Measurements from ENCODE around the gene SLC6A3. TPM values are rescaled to one million over a fixed set of nuclear protein-coding genes. Genes with fewer than 3 reads are reported as not detected.

The SLC6A3 gene
- total RNA-seq, 1 experiment from 2014 or later = 0.74 TPM

DNA sequence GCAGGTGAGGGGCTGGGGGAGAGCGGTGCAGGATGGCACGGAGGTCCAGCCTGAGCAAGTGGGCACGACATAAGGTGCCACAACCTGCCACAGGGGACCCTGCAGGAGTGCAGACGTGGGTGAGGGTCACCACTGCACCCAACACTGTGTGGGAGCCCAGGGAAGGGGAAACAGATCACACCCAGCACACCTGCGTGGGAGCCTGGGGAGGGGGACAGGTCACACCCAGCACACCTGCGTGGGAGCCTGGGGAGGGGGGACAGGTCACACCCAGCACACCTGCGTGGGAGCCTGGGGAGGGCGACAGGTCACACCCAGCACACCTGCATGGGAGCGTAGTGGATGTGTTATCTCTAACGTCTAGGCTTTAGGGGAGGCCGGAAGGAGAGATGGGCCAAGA, 53.0 kb downstream of the SLC6A3 start:
- ChIA-PET CTCF (interaction anchor here (2.1 kb wide), 1 partner anchor 12 kb away, joined by 6 read pairs; no protein-coding TSS in a partner anchor), POLR2A (no interaction called here)
- no peaks in the 10 kb centered on the region; the same call in 1 of the 2 replicates for H3K4me1 Mint-ChIP-seq

DNA sequence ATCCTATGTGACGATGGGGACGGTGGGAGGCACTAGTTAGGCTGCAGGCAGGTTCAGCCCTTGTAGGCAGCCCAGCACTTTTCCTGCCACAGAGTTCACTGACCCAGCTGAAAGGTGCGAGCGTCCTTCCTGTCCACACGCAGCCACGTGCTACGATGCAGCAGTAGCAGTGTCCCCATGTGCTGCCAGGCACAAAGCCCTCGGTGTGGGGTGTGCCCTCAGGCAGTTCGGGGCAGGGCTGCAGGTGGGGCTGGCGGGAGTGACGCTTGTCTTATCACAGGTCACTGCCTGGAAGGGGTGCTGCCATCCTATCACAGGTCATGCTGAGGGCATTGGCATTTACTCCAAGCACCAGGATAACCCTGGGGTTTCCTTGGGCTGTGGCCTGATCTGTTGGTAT, 53.5 kb downstream of the SLC6A3 start:
- peaks cover 27% of the 10 kb centered on the region for H3K27me3 Mint-ChIP-seq (ENCODE audit: low read depth)
- ChIA-PET CTCF (interaction anchor here (1.9 kb wide), 1 partner anchor 11 kb away, joined by 9 read pairs; no protein-coding TSS in a partner anchor), POLR2A (no interaction called here)
- no peaks in the 10 kb centered on the region for H3K36me3 Mint-ChIP-seq
- no peaks in the 10 kb centered on the region for H3K9me3 Mint-ChIP-seq
- H3K27ac Mint-ChIP-seq = no peak overlapping the region
- DNase-seq (ENCODE audit: low spot score) (no peak), ATAC-seq (no peak)
- H3K4me3 Mint-ChIP-seq = no peak overlapping the region
- peaks cover 5% of the 10 kb centered on the region for H3K4me1 Mint-ChIP-seq
- TF ChIP-seq, protein P1, sequence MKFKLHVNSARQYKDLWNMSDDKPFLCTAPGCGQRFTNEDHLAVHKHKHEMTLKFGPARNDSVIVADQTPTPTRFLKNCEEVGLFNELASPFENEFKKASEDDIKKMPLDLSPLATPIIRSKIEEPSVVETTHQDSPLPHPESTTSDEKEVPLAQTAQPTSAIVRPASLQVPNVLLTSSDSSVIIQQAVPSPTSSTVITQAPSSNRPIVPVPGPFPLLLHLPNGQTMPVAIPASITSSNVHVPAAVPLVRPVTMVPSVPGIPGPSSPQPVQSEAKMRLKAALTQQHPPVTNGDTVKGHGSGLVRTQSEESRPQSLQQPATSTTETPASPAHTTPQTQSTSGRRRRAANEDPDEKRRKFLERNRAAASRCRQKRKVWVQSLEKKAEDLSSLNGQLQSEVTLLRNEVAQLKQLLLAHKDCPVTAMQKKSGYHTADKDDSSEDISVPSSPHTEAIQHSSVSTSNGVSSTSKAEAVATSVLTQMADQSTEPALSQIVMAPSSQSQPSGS (CRISPR knock-in tag; IDR thresholded peaks at IDR 0.05; ENCODE audit: borderline replicate concordance, low read depth) = no peak
- TF ChIP-seq RORB (CRISPR knock-in tag; IDR thresholded peaks at IDR 0.05) = no peak
- no peak for TF ChIP-seq SMAD3 (CRISPR knock-in tag; IDR thresholded peaks at IDR 0.05; ENCODE audit: borderline replicate concordance)
- TF ChIP-seq GTF2I (CRISPR knock-in tag; conservative IDR thresholded peaks at IDR 0.05) = no peak
- TF ChIP-seq ZNF317 (CRISPR knock-in tag; IDR thresholded peaks at IDR 0.05; ENCODE audit: borderline replicate concordance, low read depth) = no peak
- TF ChIP-seq, protein P2, sequence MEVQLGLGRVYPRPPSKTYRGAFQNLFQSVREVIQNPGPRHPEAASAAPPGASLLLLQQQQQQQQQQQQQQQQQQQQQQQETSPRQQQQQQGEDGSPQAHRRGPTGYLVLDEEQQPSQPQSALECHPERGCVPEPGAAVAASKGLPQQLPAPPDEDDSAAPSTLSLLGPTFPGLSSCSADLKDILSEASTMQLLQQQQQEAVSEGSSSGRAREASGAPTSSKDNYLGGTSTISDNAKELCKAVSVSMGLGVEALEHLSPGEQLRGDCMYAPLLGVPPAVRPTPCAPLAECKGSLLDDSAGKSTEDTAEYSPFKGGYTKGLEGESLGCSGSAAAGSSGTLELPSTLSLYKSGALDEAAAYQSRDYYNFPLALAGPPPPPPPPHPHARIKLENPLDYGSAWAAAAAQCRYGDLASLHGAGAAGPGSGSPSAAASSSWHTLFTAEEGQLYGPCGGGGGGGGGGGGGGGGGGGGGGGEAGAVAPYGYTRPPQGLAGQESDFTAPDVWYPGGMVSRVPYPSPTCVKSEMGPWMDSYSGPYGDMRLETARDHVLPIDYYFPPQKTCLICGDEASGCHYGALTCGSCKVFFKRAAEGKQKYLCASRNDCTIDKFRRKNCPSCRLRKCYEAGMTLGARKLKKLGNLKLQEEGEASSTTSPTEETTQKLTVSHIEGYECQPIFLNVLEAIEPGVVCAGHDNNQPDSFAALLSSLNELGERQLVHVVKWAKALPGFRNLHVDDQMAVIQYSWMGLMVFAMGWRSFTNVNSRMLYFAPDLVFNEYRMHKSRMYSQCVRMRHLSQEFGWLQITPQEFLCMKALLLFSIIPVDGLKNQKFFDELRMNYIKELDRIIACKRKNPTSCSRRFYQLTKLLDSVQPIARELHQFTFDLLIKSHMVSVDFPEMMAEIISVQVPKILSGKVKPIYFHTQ (CRISPR knock-in tag; IDR thresholded peaks at IDR 0.05) = no peak
- no peak for TF ChIP-seq ESRRA (CRISPR knock-in tag; IDR thresholded peaks at IDR 0.05; ENCODE audit: borderline replicate concordance)
- TF ChIP-seq, protein P3, sequence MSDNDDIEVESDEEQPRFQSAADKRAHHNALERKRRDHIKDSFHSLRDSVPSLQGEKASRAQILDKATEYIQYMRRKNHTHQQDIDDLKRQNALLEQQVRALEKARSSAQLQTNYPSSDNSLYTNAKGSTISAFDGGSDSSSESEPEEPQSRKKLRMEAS (CRISPR knock-in tag; IDR thresholded peaks at IDR 0.05) = no peak
- TF ChIP-seq, protein P4, sequence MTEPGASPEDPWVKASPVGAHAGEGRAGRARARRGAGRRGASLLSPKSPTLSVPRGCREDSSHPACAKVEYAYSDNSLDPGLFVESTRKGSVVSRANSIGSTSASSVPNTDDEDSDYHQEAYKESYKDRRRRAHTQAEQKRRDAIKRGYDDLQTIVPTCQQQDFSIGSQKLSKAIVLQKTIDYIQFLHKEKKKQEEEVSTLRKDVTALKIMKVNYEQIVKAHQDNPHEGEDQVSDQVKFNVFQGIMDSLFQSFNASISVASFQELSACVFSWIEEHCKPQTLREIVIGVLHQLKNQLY (CRISPR knock-in tag; IDR thresholded peaks at IDR 0.05) = no peak
- no peak for TF ChIP-seq SOX15 (CRISPR knock-in tag; IDR thresholded peaks at IDR 0.05)

More for the DNA sequence above, 53.0 kb downstream of the SLC6A3 start:
- ATAC-seq (no peak), DNase-seq (ENCODE audit: low spot score) (no peak)
- Mint-ChIP-seq H3K4me3 (no peak overlapping the region), H3K9me3 (no peaks in the 10 kb centered on the region), H3K36me3 (no peaks in the 10 kb centered on the region), H3K27ac (no peak overlapping the region), H3K27me3 (ENCODE audit: low read depth) (peaks cover 22% of the 10 kb centered on the region)
- no peak for TF ChIP-seq MXD4 (CRISPR knock-in tag; IDR thresholded peaks at IDR 0.05; ENCODE audit: borderline replicate concordance)
- TF ChIP-seq, protein P3 (CRISPR knock-in tag; IDR thresholded peaks at IDR 0.05) = no peak
- TF ChIP-seq, protein P4 (CRISPR knock-in tag; IDR thresholded peaks at IDR 0.05) = no peak
- no peak for TF ChIP-seq SMAD3 (CRISPR knock-in tag; IDR thresholded peaks at IDR 0.05; ENCODE audit: borderline replicate concordance)
- no peak for TF ChIP-seq GABPB1 (CRISPR knock-in tag; IDR thresholded peaks at IDR 0.05)
- TF ChIP-seq TCF7 (CRISPR knock-in tag; IDR thresholded peaks at IDR 0.05; ENCODE audit: low read depth) = no peak
- TF ChIP-seq ZNF317 (CRISPR knock-in tag; IDR thresholded peaks at IDR 0.05; ENCODE audit: borderline replicate concordance, low read depth) = no peak
- TF ChIP-seq, protein P5, sequence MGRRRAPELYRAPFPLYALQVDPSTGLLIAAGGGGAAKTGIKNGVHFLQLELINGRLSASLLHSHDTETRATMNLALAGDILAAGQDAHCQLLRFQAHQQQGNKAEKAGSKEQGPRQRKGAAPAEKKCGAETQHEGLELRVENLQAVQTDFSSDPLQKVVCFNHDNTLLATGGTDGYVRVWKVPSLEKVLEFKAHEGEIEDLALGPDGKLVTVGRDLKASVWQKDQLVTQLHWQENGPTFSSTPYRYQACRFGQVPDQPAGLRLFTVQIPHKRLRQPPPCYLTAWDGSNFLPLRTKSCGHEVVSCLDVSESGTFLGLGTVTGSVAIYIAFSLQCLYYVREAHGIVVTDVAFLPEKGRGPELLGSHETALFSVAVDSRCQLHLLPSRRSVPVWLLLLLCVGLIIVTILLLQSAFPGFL (CRISPR knock-in tag; IDR thresholded peaks at IDR 0.05; ENCODE audit: borderline replicate concordance) = no peak
- TF ChIP-seq, protein P6, sequence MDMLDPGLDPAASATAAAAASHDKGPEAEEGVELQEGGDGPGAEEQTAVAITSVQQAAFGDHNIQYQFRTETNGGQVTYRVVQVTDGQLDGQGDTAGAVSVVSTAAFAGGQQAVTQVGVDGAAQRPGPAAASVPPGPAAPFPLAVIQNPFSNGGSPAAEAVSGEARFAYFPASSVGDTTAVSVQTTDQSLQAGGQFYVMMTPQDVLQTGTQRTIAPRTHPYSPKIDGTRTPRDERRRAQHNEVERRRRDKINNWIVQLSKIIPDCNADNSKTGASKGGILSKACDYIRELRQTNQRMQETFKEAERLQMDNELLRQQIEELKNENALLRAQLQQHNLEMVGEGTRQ (CRISPR knock-in tag; IDR thresholded peaks at IDR 0.05) = no peak
- TF ChIP-seq GTF2I (CRISPR knock-in tag; conservative IDR thresholded peaks at IDR 0.05) = no peak
- TF ChIP-seq CBFB (CRISPR knock-in tag; IDR thresholded peaks at IDR 0.05; ENCODE audit: low read depth) = no peak
- TF ChIP-seq ESRRA (CRISPR knock-in tag; IDR thresholded peaks at IDR 0.05; ENCODE audit: borderline replicate concordance) = no peak
- no peak for TF ChIP-seq ATF1 (CRISPR knock-in tag; IDR thresholded peaks at IDR 0.05)
- TF ChIP-seq HMGA2 (CRISPR knock-in tag; IDR thresholded peaks at IDR 0.05) = no peak
- no peak for TF ChIP-seq RORB (CRISPR knock-in tag; IDR thresholded peaks at IDR 0.05)
- no peak for TF ChIP-seq FOXJ3 (CRISPR knock-in tag; IDR thresholded peaks at IDR 0.05; ENCODE audit: borderline replicate concordance)
- TF ChIP-seq, protein P7, sequence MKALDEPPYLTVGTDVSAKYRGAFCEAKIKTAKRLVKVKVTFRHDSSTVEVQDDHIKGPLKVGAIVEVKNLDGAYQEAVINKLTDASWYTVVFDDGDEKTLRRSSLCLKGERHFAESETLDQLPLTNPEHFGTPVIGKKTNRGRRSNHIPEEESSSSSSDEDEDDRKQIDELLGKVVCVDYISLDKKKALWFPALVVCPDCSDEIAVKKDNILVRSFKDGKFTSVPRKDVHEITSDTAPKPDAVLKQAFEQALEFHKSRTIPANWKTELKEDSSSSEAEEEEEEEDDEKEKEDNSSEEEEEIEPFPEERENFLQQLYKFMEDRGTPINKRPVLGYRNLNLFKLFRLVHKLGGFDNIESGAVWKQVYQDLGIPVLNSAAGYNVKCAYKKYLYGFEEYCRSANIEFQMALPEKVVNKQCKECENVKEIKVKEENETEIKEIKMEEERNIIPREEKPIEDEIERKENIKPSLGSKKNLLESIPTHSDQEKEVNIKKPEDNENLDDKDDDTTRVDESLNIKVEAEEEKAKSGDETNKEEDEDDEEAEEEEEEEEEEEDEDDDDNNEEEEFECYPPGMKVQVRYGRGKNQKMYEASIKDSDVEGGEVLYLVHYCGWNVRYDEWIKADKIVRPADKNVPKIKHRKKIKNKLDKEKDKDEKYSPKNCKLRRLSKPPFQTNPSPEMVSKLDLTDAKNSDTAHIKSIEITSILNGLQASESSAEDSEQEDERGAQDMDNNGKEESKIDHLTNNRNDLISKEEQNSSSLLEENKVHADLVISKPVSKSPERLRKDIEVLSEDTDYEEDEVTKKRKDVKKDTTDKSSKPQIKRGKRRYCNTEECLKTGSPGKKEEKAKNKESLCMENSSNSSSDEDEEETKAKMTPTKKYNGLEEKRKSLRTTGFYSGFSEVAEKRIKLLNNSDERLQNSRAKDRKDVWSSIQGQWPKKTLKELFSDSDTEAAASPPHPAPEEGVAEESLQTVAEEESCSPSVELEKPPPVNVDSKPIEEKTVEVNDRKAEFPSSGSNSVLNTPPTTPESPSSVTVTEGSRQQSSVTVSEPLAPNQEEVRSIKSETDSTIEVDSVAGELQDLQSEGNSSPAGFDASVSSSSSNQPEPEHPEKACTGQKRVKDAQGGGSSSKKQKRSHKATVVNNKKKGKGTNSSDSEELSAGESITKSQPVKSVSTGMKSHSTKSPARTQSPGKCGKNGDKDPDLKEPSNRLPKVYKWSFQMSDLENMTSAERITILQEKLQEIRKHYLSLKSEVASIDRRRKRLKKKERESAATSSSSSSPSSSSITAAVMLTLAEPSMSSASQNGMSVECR (CRISPR knock-in tag; IDR thresholded peaks at IDR 0.05; ENCODE audit: borderline replicate concordance) = no peak
